Measurements from ENCODE around the gene BANP.
"Not testable (repeated sequence)": the region's sequence is repeated elsewhere in the genome, so short reads cannot be mapped to it uniquely, and the experiment has no call there.

Gene BANP, protein sequence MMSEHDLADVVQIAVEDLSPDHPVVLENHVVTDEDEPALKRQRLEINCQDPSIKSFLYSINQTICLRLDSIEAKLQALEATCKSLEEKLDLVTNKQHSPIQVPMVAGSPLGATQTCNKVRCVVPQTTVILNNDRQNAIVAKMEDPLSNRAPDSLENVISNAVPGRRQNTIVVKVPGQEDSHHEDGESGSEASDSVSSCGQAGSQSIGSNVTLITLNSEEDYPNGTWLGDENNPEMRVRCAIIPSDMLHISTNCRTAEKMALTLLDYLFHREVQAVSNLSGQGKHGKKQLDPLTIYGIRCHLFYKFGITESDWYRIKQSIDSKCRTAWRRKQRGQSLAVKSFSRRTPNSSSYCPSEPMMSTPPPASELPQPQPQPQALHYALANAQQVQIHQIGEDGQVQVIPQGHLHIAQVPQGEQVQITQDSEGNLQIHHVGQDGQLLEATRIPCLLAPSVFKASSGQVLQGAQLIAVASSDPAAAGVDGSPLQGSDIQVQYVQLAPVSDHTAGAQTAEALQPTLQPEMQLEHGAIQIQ

DNA sequence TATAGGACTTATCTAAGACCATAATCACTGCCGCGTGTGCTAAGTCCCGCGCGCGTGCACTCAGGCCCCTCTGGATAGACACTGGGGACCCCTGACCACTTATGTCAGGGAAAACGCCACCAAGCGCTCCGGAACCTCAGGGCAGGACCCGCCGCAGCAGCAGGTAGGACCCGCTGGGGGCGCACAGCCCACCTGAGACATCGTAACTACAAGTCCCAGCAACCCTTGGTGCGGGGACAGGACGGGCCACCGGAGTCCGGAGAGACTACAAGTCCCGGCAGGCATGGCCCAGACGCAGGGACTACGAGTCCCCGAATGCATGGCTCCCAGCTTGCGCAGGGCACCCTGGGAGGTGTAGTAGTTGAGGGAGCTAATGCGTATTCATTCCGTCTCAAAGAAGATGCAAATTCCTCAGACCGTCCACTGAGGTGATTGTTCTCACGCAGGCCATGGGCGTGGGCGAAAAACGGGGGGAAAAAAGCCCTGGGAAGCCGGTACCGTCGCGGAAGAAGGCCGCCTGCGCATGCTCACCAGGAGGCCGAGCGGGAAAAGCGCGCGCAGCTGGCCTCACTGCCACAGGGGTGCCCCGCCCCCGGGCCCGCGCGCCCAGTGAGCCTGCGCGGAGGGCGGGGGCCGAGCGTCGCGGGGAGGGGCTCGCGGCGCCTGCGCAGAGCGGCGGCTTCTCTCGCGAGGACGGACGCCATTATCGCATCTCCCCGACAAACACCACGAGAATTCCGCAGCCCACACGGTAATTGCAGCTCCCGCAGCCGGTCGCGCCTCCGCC, at the start of gene BANP:
TSS of gene BANP (plus strand) at position 670 of the 787 bp plus-strand sequence. CDS start 23,682 bp downstream, outside the sequence.
- DNase-seq: peak; percentile 86

GRCh38 chr16:87904963-87905362, 46.3 kb upstream of the BANP start:
- not testable (repeated sequence) for DNase-seq

GRCh38 chr16:87905521-87905920, 45.7 kb upstream of the BANP start:
- DNase-seq: not testable (repeated sequence)

DNA sequence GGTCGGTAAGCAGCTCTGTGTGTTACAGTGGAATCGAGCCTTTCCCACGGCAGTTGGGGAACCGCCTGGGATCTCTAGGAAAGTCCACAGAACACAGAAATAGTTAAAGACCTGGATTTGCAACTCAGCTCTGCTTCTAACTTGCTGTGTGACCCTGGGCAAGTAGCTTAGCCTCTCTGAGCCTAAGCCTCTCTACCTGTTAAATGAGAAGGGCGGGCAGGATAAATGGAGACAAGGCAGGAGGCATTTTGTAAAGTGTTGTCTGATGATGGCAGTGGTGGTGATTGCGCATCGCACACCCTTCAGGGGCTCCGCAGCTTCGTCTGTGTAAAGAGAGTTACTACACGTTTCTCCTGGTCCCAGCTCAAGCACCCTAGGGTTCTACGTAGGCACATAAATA, 43.1 kb upstream of the BANP start:
- DNase-seq: not testable (repeated sequence)

DNA sequence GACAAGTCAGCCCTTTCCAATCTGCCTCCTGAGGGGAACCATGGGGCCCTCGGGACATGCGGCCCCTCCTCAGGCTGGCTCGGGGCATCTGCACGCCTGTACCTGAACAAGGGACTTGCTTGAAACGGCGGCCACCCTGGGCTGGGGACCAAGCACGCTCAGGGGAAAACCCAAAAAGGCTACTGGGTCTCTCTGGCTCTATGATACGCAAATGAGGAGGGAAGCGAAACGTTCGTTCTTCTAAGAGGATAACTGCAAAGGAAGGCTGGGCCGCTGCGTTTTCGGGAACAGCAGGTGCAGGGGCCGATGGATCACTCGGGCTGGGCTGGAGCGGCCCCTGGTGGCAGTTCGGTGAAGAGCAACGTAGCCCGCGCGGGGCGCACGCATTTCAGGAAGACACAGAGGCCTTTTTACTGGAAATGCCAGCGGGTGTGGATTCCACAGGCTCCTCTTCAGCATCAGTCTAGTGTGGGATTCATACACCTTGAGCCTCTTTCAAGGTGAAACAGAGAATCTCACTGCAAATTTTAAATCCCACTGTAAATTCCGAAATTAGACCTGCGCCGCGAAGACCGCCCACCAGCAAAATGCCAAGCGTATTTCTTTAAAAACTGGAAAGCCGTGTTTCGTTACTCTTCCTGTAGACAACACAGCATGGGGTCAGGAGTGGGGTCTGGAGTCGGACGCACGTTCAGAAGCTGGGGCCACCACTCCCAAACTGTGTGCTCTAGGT, 41.9 kb upstream of the BANP start:
- not testable (repeated sequence) for DNase-seq

DNA sequence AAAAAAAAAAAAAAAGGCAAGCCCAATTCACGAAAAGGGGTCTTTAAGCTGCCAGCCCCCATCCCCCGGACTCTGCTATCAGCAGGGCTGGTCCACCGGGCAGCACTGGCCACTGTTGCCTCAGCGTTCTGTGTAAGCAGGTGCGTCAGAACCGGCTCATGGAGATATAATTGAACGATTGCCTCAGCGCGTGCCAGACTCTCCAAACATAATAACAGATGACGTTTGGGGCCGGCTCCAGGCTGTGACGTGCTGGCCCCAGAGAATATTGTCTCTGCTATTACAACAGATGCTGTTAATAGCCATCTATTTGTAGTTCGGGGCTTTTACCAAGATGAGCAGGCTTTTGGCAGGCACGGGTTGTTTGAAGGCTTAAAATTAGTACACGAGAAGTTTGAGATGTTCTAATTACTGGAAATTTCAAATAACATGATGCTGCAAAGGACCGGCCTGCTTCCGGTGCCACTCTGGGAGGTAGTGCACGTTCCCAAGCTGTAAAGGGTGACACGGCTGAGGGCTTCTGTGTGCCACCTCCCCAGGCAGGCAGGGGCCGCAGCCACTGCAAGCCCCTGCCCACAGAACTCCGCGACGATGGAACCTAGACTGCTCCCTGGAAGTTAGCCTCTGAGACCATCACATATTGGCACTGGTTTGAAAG, 40.0 kb upstream of the BANP start:
- peak; percentile 75 for DNase-seq

DNA sequence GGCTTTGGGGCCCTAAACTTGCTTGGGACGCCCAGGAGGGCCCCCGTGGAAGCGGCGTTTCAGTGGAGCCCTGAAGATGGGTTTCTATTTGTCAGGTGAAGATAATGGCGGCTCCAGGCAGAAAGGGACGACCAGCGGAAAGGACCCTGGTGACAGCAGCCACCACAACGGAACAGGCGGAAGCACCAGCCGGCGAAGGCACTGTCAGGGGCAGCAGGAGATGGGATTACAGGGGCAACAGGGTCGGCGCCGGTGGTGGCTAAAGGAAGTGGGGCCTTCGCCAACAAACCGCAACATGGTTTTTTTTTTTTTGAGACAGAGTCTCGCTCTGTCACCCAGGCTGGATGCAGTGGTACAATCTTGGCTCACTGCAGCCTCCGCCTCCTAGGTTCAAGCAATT, 38.5 kb upstream of the BANP start:
- not testable (repeated sequence) for DNase-seq

GRCh38 chr16:87914021-87914725, 37.1 kb upstream of the BANP start:
- DNase-seq: not testable (repeated sequence)

- no peak for DNase-seq
Observed at GRCh38 chr16:87914812-87915211, 36.4 kb upstream of the BANP start.

DNA sequence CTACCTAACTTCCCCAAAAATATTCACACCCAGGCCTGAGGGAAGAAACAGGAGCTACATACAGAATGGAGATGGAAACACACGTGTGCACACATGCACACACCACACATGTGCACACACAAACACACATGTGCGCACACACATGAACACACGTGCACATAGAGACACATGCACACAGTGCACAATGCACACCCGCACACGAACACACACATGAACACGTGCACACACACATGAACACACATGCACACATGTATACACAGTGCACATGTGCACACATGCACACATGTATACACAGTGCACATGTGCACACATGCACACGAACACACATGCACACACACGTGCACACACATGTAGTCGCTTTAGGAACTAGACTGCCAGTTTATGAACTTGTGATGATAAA, 33.7 kb upstream of the BANP start:
- no peak for DNase-seq

DNA sequence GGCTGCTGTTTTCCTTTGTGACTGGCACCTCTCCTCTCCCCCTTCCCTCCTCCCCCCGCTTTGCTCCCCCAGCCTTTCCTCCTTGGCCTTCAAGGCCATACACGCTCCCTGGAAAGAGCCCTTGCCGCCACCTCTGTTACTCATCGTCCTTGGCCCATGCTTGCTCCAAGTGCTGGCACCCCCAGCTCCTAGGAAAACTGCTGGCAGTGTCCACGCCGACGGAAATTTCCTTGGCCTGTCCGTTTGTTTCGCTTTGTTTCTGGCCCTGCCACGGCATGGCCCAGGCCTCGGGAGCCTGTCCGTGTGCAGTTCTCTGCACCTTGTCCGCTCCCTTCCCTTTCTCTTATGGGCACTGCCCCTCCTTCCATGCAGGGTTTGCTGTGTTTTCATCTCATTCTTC, 32.9 kb upstream of the BANP start:
- DNase-seq: no peak

GRCh38 chr16:87918866-87919680, 32.2 kb upstream of the BANP start:
- no peak for DNase-seq

DNA sequence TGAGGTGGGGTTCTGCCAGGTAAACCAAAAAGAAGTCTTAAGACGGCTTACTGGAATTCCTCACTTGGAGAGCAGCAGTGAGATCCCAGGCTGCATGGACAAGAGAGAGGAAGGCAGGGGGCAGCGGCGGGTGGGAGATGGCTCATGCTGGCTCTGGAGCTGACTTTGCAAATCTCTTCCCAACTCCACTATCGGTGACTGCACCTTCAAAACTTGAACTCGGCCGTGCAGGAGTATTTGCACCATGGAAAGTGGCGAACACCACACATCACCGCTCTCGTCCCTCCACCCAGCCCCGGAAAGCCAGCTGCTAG, 31.6 kb upstream of the BANP start:
- no peak for DNase-seq

DNA sequence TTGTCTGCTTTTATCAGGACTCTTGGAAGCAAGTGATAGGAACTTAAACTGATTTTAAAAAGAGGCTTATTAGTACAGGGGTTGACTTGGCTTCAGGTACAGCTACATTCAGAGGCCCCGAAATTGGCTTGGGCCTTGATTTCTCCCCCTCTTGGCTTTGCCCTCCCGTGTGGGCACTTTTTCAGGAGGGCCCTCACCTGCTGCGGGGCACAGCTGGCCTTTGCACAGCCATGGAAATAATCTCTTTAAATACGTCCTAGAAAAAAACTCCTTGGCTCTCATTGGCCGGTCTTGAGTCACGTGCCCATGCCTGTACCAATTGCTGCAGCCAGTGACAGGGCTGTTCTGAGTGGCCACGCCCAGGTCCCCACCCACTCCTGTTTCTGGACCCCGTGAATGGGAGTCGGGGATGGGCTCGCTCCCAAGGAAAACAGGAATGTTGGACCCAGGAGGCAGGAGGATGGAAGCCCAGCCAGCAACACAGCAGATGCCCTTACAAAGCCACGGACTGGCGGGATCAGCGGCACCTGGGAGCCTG, 29.9 kb upstream of the BANP start:
- DNase-seq: no peak

DNA sequence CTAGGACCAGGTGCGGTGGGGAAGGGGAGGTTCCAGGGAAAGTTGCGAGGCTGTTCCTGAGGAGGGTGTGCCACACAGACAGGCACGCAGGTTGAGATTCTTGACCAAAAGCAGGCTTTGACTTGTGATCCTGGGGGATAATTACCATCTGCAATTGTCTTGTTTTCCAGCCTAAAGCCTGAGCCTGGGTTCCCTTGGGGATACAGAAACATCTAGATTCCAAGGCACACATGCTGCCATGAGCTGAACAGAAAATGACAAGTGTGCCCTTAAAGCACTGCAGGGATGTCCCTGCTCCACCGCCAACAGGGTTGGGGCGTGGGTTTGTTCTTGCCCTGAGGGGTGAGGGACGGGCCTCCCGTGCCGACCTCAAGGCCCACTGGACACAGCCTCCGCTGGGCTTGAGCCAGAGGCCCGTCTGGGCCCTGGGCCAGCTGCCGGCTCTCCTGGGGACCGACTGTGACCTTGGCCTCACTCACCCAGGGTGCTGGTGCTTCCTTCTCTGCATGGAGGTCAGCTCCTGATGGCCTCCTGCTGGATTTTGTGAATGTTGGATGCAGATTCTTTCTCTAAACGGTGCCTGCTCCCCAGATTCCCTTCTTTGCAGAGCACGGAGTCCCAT, 28.9 kb upstream of the BANP start:
- DNase-seq: no peak

GRCh38 chr16:87924041-87924810, 27.0 kb upstream of the BANP start:
- DNase-seq: peak; percentile 81

GRCh38 chr16:87924811-87925670, 26.2 kb upstream of the BANP start:
- DNase-seq: peak; percentile 88

Data from NCI-H1105 treated with DMSO at 0.1 percent for 48 hours (cell line).